Neural cell (in vitro differentiated cells): ENCODE data around the gene CLDND1.

Experiments used
- POLR2AphosphoS5 ChIP-seq: IDR thresholded peaks from 2 replicates; pipeline ENCODE4 v1.6.1; 2012
- RAD21 ChIP-seq: fragments of 450-650 bp; conservative IDR thresholded peaks from 2 replicates; pipeline ENCODE4 v1.6.1; 2014; ENCODE audit warnings: antibody characterized with exemption, mild to moderate bottlenecking, moderate library complexity
- TF ChIP-seq, protein P1 (sequence below): fragments of 450-650 bp; IDR thresholded peaks from 2 replicates; pipeline ENCODE4 v1.5.1; 2014; ENCODE audit warnings: antibody characterized with exemption, mild to moderate bottlenecking, moderate library complexity; ENCODE audit not compliant: poor library complexity, severe bottlenecking

DNA sequence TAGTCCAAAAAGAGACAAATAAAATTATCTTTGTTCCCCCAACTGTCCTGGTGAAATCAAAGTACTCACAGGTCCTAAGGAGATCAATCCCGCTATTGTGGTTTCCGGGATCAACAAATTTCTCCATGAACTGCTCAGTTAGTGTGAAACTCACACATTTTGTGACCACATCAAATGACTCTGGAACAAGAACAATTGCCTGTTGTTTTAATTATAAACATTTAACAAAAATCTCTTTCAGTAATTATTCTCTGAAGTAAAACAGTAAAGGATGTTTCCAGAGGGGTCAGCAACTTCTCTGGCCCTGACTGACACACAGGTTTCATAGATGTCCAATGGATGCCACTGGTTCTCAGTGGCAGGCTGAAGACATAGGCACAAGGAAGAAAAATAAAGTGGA is 3.9 kb downstream of the CLDND1 start:
- TF ChIP-seq, protein P1, sequence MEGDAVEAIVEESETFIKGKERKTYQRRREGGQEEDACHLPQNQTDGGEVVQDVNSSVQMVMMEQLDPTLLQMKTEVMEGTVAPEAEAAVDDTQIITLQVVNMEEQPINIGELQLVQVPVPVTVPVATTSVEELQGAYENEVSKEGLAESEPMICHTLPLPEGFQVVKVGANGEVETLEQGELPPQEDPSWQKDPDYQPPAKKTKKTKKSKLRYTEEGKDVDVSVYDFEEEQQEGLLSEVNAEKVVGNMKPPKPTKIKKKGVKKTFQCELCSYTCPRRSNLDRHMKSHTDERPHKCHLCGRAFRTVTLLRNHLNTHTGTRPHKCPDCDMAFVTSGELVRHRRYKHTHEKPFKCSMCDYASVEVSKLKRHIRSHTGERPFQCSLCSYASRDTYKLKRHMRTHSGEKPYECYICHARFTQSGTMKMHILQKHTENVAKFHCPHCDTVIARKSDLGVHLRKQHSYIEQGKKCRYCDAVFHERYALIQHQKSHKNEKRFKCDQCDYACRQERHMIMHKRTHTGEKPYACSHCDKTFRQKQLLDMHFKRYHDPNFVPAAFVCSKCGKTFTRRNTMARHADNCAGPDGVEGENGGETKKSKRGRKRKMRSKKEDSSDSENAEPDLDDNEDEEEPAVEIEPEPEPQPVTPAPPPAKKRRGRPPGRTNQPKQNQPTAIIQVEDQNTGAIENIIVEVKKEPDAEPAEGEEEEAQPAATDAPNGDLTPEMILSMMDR = no peak
- TF ChIP-seq RAD21 (no peak), POLR2AphosphoS5 (no peak)
